MM.1S (cell line): Measurements from ENCODE around the gene MTFMT.

Source experiments
- DNase-seq: peaks from one replicate; pipeline ENCODE4 v3.0.0-alpha.2; 2015
- H2AFZ ChIP-seq: fragments of 300-600 bp; sonication (generic); 2 replicates; pipeline ENCODE4 v1.6.0; 2016; ENCODE audit warnings: antibody characterized with exemption, low read length
- H3F3A ChIP-seq: fragments of 300-600 bp; sonication (generic); 2 replicates; pipeline ENCODE4 v1.6.1; 2016; ENCODE audit warnings: mild to moderate bottlenecking, antibody characterized with exemption, low read length, moderate library complexity, mixed read lengths; ENCODE audit not compliant: insufficient read depth
- H3K27ac ChIP-seq: fragments of 300-600 bp; sonication (generic); 2 replicates; pipeline ENCODE4 v1.5.1; 2016; ENCODE audit warnings: mild to moderate bottlenecking, low read length
- H3K27me3 ChIP-seq: fragments of 300-600 bp; sonication (generic); replicated peaks from 2 replicates; pipeline ENCODE4 v1.6.0; 2016; ENCODE audit warnings: low read length; ENCODE audit not compliant: insufficient read depth
- H3K36me3 ChIP-seq: fragments of 300-600 bp; sonication (generic); replicated peaks from 2 replicates; pipeline ENCODE4 v1.6.1; 2016; ENCODE audit warnings: mild to moderate bottlenecking, low read length, mixed read lengths; ENCODE audit not compliant: insufficient read depth
- H3K4me1 ChIP-seq: fragments of 300-600 bp; sonication (generic); 2 replicates; pipeline ENCODE4 v1.6.1; 2016; ENCODE audit warnings: low read length, mixed read lengths
- H3K4me2 ChIP-seq: fragments of 300-600 bp; sonication (generic); 2 replicates; pipeline ENCODE4 v1.6.0; 2016; ENCODE audit warnings: low read depth, low read length
- H3K4me3 ChIP-seq: fragments of 300-600 bp; sonication (generic); 2 replicates; pipeline ENCODE4 v1.5.1; 2016; ENCODE audit warnings: low read length, mixed read lengths
- H3K79me2 ChIP-seq: fragments of 300-600 bp; sonication (generic); 2 replicates; pipeline ENCODE4 v1.6.1; 2016; ENCODE audit warnings: mixed run types, low read length, mixed read lengths
- H3K9ac ChIP-seq: fragments of 300-600 bp; sonication (generic); 2 replicates; pipeline ENCODE4 v1.6.1; 2016; ENCODE audit warnings: low read length, mixed read lengths
- H3K9me2 ChIP-seq: fragments of 300-600 bp; sonication (generic); replicated peaks from 2 replicates; pipeline ENCODE4 v1.6.1; 2016; ENCODE audit warnings: mild to moderate bottlenecking, low read length, mixed read lengths; ENCODE audit not compliant: insufficient read depth
- H3K9me3 ChIP-seq: fragments of 300-600 bp; sonication (generic); replicated peaks from 2 replicates; pipeline ENCODE4 v1.6.1; 2016; ENCODE audit warnings: mild to moderate bottlenecking, low read length, mixed read lengths; ENCODE audit not compliant: insufficient read depth
- H4K20me1 ChIP-seq: fragments of 300-600 bp; sonication (generic); 2 replicates; pipeline ENCODE4 v1.6.1; 2016; ENCODE audit warnings: mild to moderate bottlenecking, low read length, moderate library complexity, mixed read lengths; ENCODE audit not compliant: insufficient read depth
- EZH2 ChIP-seq: fragments of 300-600 bp; sonication (generic); optimal IDR thresholded peaks from 2 replicates; pipeline ENCODE3; 2017; ENCODE audit warnings: low read depth, mild to moderate bottlenecking, antibody characterized with exemption, low read length, mixed read lengths
- EZH2phosphoT487 ChIP-seq: fragments of 300-600 bp; sonication (generic); IDR thresholded peaks from 2 replicates; pipeline ENCODE4 v1.6.1; 2018; ENCODE audit warnings: antibody characterized with exemption, low read length
- TF ChIP-seq, protein P1 (sequence below): fragments of 300-600 bp; sonication (generic); IDR thresholded peaks from 2 replicates; pipeline ENCODE4 v1.5.1; 2016; ENCODE audit warnings: antibody characterized with exemption, low read length, mixed read lengths

MTFMT gene

DNA sequence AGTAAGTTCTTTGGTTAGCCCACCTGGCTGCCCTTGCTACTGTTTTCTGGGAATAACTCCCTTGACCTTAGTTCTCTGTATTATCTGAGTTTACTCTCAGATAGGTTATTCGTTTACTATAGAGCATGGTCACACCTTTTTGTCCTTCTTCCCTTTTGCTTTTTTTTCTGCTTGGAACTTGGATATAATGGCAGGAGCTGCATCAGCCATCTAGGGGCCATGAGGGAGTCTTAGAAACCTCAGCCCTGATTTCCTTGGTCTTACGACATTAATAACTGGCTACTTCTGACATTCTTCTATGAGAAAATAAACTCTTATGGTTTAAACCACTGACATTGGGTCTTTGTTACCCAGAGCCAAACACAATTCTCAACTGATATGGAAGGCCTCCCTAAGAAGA is 12.3 kb upstream of the MTFMT start:
- H3K4me1 ChIP-seq = no peaks in the 10 kb centered on the region
- H3K27ac ChIP-seq = no peak overlapping the region
- H3K9me3 ChIP-seq = no peaks in the 10 kb centered on the region
- H3K9me2 ChIP-seq = no peaks in the 10 kb centered on the region
- no peak overlapping the region for H3K4me3 ChIP-seq
- no peaks in the 10 kb centered on the region for H4K20me1 ChIP-seq
- H3K4me2 ChIP-seq = no peak overlapping the region
- H3F3A ChIP-seq = no peaks in the 10 kb centered on the region
- H3K9ac ChIP-seq = no peak overlapping the region
- TF ChIP-seq, protein P1, sequence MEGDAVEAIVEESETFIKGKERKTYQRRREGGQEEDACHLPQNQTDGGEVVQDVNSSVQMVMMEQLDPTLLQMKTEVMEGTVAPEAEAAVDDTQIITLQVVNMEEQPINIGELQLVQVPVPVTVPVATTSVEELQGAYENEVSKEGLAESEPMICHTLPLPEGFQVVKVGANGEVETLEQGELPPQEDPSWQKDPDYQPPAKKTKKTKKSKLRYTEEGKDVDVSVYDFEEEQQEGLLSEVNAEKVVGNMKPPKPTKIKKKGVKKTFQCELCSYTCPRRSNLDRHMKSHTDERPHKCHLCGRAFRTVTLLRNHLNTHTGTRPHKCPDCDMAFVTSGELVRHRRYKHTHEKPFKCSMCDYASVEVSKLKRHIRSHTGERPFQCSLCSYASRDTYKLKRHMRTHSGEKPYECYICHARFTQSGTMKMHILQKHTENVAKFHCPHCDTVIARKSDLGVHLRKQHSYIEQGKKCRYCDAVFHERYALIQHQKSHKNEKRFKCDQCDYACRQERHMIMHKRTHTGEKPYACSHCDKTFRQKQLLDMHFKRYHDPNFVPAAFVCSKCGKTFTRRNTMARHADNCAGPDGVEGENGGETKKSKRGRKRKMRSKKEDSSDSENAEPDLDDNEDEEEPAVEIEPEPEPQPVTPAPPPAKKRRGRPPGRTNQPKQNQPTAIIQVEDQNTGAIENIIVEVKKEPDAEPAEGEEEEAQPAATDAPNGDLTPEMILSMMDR = no peak
- TF ChIP-seq EZH2phosphoT487 = no peak
- no peak for TF ChIP-seq EZH2
- no peaks in the 10 kb centered on the region for H3K36me3 ChIP-seq
- no peak overlapping the region for H2AFZ ChIP-seq
- DNase-seq = no peak
- no peaks in the 10 kb centered on the region for H3K27me3 ChIP-seq
- H3K79me2 ChIP-seq = no peaks in the 10 kb centered on the region

DNA sequence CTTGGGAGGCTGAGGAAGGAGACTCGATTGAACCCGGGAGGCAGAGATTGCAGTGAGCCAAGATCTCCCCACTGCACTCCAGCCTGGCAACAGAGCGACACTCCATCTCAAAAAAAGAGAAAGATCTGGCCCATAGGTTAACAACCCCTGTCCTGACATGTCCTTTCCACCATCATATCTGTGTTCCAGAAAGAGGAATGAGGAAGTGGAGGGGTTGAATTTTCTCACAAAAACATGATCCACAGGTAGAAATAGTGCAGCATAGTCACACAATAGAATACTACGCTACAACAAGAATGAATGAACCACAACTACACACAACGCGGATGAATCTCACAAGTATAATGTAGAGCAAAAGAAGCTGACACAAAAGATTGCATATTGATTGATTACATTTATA is 11.0 kb upstream of the MTFMT start:
- Histone ChIP-seq H3K36me3 (no peaks in the 10 kb centered on the region), H3K27me3 (no peaks in the 10 kb centered on the region), H3K4me1 (no peaks in the 10 kb centered on the region)

DNA sequence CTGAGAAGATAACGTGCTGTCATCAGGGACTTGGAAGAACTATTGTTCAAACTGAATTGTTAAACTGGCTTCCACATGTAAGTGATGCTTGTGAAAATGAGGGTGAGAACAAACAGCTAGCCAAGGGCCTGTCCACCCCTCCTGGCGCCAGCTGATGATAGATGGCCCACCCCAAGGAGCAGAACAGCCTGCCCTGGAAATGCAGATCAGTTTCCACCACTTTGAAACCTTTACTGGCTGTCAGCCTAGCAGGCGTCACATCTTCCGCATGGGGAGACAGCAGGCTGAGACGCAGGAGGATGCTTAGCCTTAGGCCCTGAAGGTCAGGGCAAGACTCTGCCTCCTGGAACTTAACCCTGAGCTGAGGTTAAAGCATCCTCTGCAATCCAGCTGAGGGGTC is 9.4 kb upstream of the MTFMT start:
- H4K20me1 ChIP-seq = no peaks in the 10 kb centered on the region
- no peaks in the 10 kb centered on the region for H3K9me3 ChIP-seq
- no peaks in the 10 kb centered on the region for H3K27me3 ChIP-seq
- no peak overlapping the region for H3K4me3 ChIP-seq
- no peaks in the 10 kb centered on the region for H3K4me1 ChIP-seq
- H3K36me3 ChIP-seq = no peaks in the 10 kb centered on the region
- H3K4me2 ChIP-seq = no peak overlapping the region
- no peaks in the 10 kb centered on the region for H3K79me2 ChIP-seq
- DNase-seq = no peak
- no peaks in the 10 kb centered on the region for H3K9me2 ChIP-seq
- H3K9ac ChIP-seq = no peak overlapping the region
- H3F3A ChIP-seq = no peaks in the 10 kb centered on the region
- H2AFZ ChIP-seq = no peak overlapping the region
- TF ChIP-seq EZH2 = no peak
- TF ChIP-seq EZH2phosphoT487 = no peak
- TF ChIP-seq, protein P1 = no peak
- no peak overlapping the region for H3K27ac ChIP-seq

More for the DNA sequence above, 11.0 kb upstream of the MTFMT start:
- no peak overlapping the region for H2AFZ ChIP-seq
- no peak for TF ChIP-seq EZH2
- no peak for TF ChIP-seq EZH2phosphoT487
- TF ChIP-seq, protein P1 = no peak
- no peak for DNase-seq
- H3K79me2 ChIP-seq = no peaks in the 10 kb centered on the region
- no peaks in the 10 kb centered on the region for H3K9me3 ChIP-seq
- H3K9ac ChIP-seq = no peak overlapping the region
- H3K9me2 ChIP-seq = no peaks in the 10 kb centered on the region
- no peaks in the 10 kb centered on the region for H3F3A ChIP-seq
- no peak overlapping the region for H3K27ac ChIP-seq
- H4K20me1 ChIP-seq = no peaks in the 10 kb centered on the region
- no peak overlapping the region for H3K4me3 ChIP-seq
- no peak overlapping the region for H3K4me2 ChIP-seq
